NCI-H82 treated with DMSO at 0.1 percent for 48 hours (cell line): ENCODE results near the gene SLC22A16.

Source experiments
- DNase-seq: peaks from one replicate; lab custom pipeline; 2025; ENCODE audit not compliant: unreplicated experiment; lab: John Stamatoyannopoulos, UW

SLC22A16 gene

GRCh38 chr6:110448846-110449540 lies 27.4 kb downstream of the SLC22A16 start:
- peak; percentile 70 for DNase-seq

GRCh38 chr6:110447761-110448160 lies 28.7 kb downstream of the SLC22A16 start:
- no peak for DNase-seq

GRCh38 chr6:110446405-110446804 lies 30.0 kb downstream of the SLC22A16 start:
- no peak for DNase-seq

- DNase-seq: no peak
These were observed 36.4 kb downstream of the SLC22A16 start for GRCh38 chr6:110440026-110440425.

GRCh38 chr6:110439356-110439755 lies 37.1 kb downstream of the SLC22A16 start:
- DNase-seq: no peak

- no peak for DNase-seq
These were observed 41.3 kb downstream of the SLC22A16 start for GRCh38 chr6:110434961-110435602.

- no peak for DNase-seq
These were observed 44.0 kb downstream of the SLC22A16 start for GRCh38 chr6:110432285-110432900.

- no peak for DNase-seq
These were observed 45.7 kb downstream of the SLC22A16 start for GRCh38 chr6:110430741-110431140.

GRCh38 chr6:110430236-110430635 lies 46.2 kb downstream of the SLC22A16 start:
- no peak for DNase-seq

GRCh38 chr6:110428153-110428552 lies 48.3 kb downstream of the SLC22A16 start:
- DNase-seq: no peak

- no peak for DNase-seq
These were observed 50.6 kb downstream of the SLC22A16 start for GRCh38 chr6:110425816-110426215.

GRCh38 chr6:110422444-110422822 lies 54.0 kb downstream of the SLC22A16 start:
- no peak for DNase-seq

- no peak for DNase-seq
These were observed 54.5 kb downstream of the SLC22A16 start for GRCh38 chr6:110421749-110422443.

- DNase-seq: no peak
These were observed 57.2 kb downstream of the SLC22A16 start for GRCh38 chr6:110419028-110419739.

- no peak for DNase-seq
These were observed 57.8 kb downstream of the SLC22A16 start for GRCh38 chr6:110418594-110418993.

- DNase-seq: no peak
These were observed 61.1 kb downstream of the SLC22A16 start, which contains the start of gene DDO for GRCh38 chr6:110415086-110415916. Gene DDO (minus strand): TSS chr6:110415575. CDS start chr6:110413462, 2,113 bp downstream.

- DNase-seq: no peak
These were observed 61.7 kb downstream of the SLC22A16 start for GRCh38 chr6:110414669-110415068.

GRCh38 chr6:110412360-110412759 lies 64.1 kb downstream of the SLC22A16 start:
- DNase-seq: peak; percentile 80

- DNase-seq: no peak
These were observed 65.9 kb downstream of the SLC22A16 start for GRCh38 chr6:110410511-110410910.

- DNase-seq: no peak
These were observed 66.6 kb downstream of the SLC22A16 start for GRCh38 chr6:110409794-110410193.
